ENCODE data around the gene TRIM23.
"Not testable (repeated sequence)": the region's sequence is repeated elsewhere in the genome, so short reads cannot be mapped to it uniquely, and the experiment has no call there.

The TRIM23 gene

DNA sequence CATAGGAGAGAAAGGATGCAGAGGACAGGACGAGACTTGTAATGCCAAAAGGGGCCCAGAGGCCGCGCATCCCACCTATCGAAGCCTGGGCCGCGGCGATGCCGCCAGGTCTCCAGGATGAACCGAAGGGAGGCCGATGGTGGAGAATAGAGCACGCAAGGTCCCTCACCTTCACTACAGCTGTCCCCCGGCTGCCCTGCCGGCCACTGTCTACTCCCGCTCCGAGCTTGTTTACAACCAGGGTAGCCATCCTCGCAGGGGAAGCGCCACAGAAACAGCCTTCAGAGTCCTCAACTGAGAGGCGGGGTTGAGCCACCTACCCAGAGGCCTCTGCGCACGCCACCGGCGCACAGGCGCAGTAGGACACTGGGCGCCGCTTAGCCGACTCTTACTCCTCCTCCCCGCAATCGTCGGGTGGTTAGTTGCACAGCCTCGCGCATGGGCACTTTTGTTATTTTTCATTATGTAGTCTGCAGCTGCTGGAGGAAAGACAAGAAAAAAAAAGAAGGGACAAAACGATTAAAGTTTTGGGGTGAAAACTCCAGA lies at the start of gene TRIM23:
Gene TRIM23, minus strand, starts transcription at position 309 of the 546 bp plus-strand sequence. Its CDS starts 59 bp downstream, at position 250.
- peak; percentile 95 for DNase-seq

DNA sequence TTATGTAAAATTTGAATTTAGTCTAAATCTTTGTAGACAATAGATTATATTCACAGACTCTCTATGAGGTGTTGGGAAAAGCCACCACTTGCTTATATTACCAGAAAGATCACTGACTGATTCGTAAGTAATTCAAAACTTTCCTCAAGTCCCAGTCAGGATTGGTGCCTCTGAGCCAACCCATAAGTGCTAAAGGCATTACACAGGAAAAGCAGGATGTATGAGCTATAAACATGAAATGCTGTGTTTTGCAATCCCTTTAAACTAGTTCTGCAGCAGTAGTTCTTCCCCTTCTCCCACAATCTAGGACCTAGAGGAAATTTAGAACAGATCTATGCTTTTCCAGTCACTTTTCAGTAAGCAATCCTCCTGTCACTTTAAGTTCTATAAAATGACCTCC lies 48.7 kb upstream of the TRIM23 start:
- DNase-seq: no peak

DNA sequence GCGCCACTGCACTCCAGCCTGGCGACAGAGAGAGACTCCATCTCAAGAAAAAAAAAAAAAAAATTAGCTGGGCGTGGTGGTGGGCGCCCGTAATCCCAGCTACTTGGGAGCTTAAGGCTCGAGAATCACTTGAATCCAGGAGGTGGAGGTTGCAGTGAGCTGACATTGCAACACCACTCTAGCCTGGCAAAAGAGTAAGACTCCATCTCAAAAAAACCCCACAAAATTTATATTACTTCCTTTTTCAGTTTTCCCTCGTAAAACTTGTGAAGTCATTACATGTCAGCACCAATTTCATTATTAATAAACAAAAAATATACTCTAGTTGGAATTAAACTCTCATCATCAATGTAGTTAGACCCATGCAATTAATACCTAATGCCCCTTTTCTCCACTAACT lies 44.6 kb upstream of the TRIM23 start:
- no peak for DNase-seq

DNA sequence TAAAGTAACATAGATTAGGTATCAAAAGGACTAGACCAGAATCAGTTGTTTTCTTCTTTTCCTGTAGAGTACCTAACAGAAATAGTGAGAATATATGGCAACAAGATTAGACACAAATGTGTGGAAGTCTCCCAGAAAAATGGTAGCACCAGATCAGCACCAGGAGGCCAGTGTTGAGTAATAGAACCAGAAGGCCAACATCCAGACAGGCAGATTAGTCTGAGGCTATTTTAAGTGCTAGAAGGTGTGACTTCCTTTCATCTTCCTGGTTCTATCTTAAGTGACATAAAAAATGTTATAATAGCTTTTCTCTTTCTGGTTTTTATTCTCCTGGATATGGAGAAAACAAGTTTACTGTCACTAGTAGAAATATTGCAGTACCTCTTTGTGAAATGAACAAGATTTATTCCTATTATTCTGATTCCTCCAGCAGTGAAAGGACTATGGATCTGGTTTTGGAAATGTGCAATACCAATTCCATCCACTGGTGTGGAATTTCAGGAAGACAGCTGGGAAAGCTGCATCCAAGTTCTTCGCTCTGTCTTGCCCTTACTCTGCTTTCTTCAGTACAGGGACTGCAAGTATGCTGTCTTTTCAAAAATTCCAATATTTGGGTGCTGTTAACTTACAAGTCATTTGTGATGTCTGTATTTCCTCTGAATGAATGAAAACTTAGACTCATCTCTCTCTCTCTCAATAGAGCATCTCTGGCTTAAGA lies 39.8 kb upstream of the TRIM23 start:
- DNase-seq: no peak

DNA sequence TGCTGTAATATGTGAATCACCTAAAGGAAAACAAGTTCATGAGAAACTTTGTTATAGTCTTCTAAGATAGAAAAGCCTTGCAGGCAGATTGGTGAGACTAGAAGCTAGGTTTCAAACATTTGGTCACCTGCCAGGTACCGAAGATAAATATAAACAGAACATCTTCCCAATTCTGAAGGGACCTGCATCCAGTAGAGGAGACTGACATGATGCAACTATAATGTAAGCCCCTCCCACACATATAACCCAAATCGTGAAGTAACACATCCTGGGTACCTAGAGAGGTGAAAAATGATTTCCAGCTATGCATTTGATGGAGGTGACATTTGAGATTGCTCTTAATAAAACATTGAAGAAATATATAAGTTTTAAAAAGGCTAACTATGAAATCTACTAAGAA lies 30.6 kb upstream of the TRIM23 start:
- DNase-seq: no peak

DNA sequence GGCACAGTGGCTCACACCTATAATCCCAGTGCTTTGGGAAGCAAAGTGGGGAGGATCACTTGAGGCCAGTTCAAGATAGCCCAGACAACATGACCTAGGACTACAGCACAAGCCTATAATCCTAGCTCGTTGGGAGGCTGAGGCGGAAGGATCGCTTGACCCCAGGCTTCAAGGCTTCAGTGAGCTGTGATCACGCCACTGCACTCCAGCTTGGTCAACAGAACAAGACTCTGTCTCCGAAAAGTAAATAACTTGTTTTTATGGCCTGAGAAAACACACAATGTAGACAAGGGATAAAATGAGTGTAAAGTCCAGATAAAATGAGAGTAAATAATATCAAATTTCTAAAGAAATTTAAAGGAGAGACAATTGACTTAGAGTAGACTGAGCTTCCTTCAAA lies 27.0 kb upstream of the TRIM23 start:
- DNase-seq: no peak

DNA sequence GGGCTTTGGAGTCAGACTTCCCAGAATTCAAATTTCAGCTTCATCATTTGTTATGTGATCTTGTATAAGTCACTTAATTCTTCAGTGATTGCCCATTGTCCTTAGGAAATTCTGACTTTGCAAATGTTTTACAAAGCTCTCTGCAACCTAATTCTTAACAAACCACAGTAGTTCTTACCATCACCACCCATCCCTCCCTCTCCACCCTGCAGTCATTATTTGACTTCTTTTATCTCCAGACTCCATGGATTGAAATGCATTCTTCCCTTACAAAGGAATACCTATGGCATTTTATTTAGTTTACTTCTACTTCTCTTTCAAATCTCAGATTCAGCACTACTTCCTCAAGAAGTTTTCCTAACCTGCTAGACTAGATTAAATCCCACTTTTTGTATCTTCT lies 23.8 kb upstream of the TRIM23 start:
- no peak for DNase-seq

DNA sequence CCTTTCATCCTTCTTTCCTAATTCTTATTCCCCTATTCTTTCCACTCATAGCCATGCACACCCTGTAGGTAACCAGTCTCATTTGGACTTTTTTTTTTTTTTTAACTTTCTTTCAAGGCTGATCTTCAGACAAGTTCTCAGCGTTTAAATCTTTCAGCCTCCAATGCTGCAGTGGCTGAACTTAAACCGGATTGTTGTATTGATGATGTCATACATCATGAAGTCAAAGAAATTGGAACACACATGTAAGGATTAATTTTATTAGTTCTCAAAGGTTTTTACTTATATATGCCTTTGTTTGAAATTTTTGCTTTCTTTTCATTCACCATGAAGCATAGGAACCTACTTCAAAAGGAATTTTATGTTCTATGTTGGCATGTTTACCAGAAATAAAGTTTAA lies 22.8 kb upstream of the TRIM23 start:
- no peak for DNase-seq

DNA sequence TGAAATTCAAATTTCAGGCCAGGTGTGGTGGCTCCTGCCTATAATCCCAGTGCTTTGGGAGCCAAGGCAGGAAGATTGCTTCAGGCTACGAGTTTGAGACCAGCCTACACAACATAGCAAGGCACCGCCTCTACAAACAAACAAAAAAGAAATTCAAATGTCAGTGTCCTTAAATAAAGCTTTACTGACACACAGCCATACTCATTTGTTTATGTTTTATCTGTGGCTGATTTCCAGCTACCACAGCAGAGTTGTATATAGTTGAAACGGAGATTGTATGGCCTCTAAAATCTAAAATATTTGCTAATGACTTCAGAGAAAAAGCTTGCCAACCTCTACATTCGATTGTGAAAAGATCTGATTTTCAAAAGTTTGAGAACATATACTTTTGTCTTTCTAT lies 16.1 kb upstream of the TRIM23 start:
- DNase-seq: no peak

DNA sequence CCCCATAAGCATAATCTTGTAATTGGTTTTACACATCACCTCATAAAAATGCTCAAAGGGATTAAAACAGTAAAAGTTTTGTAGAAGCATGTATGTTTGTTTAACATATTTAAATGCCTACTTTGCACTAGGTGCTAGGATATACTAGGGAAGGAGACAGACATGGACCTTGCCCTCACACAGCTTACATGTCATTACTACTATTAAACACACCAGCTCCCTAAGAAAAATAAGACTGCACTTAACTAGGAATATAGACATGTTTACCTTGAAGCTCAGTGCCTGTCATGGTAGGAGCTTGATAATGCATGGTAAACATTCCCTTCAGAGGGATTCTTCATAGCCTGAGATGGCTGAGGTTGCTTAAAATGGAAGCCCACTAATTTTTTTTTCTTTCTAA lies 6.8 kb upstream of the TRIM23 start:
- no peak for DNase-seq

DNA sequence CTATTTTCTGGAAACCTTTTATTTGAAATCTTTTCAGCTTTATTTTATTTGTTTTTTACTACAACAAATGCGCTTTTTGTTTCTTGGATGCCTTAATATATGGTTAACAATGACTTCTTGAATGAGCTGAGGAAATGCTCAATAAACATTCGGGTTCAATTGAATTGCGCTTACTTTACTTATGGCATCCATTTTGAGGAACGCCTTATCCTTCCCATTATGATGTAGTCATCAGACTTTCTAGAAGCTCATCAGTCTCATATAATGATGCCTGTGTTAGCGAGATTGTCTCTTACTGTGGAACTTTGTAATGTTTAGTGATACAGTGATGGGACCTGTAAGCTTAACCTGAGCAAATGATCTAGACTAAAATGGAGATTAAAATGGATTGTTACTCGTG lies 1.6 kb upstream of the TRIM23 start:
- peak; percentile 21 for DNase-seq

DNA sequence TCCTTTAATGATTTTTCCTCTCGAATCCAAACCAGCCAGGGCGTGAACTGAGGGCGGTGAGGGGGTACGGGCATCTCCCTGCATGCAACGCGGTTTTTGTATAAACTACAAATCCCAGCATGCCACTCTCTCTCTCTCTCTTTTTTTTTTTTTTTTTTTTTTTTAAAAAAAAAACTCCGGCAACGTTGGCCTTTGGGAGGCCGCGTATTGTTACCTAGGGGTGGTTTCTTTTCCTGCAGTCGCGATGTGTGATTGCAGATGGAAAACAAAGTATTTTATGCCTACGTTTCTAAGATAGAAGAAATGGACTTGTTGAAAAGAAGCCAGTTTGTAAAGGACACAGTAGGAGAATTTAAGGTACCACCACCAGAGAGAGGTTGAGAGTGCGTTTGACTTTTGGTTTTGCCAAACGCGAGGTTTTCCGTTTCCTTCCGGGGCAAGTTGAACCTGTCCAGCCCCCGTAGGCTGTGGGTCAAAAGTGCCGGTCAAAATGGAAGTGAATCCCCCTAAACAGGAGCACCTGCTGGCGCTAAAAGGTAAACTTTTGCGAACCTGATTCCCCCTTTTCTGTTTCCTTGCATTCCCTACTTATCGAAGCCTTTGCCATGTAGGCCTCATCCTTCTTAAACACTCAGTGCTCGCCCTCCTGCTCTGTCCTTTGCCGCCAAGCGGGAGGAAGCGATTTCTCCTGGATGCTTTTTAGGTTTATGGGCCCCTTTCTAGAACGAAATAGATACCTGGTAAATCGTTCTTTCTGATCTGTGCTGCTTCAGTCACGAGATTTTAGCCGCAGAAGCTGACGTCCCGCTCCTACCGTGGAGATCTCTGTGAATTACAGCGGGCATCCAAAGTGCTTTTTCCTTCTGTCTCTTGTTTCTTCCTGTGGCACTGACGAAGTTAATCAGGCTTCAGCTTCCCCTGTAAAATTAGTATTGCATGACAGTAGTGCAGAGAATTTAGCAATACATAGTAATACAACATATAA lies 730 bp upstream of the TRIM23 start, which contains the start of the genes SHLD3 and TRAPPC13:
Gene SHLD3, plus strand, starts transcription at position 457 of the 985 bp plus-strand sequence. CDS start 4,561 bp downstream, outside the sequence.
Gene TRAPPC13, plus strand, starts transcription at position 457 of the 985 bp plus-strand sequence. Its CDS starts 34 bp downstream, at position 491.
- DNase-seq: peak; percentile 93

DNA sequence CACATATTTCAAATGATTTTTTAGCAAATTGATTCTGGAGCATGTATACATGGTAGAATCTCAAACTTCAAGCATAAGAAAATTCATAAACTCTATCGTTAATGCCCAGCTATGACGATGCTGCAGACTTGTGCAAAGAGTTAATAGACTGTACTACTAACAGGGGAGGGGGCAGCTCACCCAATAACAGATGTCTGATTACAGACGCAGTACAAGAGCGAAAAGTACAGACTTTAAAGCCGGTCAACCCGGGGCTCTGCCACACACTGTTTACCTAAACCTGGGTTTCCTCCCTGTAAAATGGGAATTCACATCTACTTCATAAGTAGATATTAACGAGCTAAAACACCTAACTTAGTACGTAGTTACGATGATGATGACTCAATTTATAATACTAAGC lies 651 bp downstream of the TRIM23 start:
- peak; percentile 10 for DNase-seq

DNA sequence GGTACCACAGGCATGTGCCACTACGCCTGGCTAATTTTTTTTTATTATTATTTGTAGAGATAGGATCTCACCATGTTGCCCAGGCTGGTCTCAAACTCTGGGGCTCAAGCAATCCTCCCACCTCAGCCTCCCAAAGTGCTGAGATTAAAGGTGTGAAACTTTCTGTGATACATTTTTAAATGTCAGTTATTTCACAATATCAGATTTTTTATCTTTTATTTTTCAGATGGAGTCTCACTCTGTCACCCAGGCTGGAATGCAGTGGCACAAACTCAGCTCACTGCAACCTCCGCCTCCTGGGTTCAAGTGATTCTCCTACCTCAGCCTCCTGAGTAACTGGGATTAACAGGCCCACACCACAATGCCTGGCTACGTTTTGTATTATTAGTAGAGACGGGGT lies 2.2 kb downstream of the TRIM23 start:
- not testable (repeated sequence) for DNase-seq

DNA sequence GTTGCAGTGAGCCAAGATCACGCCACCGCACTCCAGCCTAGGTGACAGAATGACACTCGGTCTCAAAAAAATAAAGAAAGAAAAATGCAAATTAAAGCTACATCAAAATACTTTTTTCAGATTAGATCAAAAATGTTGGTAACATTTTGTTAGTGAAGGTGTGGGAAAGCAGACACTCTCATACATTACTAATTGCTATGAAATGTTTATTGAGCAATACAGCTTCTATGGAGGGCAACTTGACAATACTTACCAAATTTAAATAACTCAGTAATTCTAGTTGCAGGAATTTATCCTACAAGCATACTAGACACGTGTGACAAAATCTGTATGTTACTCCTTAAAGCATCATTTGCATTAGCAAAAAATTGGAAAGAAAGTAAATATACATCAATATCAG lies 4.1 kb downstream of the TRIM23 start:
- no peak for DNase-seq

DNA sequence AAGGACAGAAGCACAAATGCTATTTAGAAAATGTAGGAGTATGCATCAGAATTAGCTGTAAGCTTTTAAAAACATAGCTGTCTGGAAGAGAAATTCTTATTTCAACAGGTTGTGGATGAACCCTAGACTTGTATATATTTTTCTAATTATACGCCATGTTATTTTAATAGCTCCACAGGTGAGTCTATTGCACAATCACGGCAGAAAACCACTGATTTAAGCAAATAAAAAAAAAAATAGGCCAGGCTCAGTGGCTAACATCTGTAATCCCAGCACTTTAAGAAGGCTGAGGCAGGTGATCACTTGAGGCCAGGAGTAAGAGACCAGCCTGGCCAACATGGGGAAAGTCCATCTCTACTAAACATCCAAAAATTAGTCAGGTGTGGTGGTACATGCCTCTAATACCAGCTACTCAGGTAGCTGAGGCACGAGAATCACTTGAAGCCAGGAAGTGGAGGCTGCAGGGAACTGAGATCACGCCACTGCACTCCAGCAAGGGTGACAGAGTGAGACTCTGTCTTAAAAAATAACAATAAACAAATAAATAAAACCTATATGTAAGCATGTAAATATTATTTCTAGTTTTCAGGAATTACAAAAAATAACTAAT lies 11.7 kb downstream of the TRIM23 start:
- DNase-seq: no peak

DNA sequence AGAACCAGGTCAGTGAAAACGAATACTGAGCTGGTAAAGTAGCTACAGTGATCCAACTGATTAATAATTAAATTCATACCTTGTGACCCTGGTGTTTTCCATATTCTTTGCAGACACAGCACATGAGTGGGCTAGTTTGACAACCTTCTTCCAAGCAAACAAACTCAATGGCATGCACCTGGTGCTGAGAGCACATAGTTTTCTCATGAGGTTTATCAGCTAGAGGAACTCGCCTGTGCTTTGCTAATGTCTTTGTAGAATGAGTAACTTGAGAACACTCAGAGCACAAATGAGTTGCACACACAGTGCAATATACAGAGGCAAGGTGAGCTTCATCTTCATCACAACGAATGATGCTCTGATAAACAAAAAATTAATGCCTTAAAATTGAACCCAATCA lies 12.6 kb downstream of the TRIM23 start:
- no peak for DNase-seq

DNA sequence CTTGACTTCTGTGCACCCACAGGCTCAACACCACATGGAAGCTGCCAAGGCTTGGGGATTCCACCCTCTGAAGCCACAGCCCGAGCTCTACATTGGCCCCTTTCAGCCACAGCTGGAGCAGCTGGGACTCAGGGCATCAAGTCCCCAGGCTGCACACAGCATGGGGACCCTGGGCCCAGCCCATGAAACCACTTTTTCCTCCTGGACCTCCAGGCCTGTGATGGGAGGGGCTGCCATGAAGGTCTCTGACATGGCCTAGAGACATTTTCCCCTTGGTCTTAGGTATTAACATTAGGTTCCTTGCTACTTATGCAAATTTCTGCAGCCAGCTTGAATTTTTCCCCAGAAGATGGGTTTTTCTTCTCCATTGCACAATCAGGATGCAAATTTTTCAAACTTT lies 22.4 kb downstream of the TRIM23 start:
- DNase-seq: not testable (repeated sequence)

DNA sequence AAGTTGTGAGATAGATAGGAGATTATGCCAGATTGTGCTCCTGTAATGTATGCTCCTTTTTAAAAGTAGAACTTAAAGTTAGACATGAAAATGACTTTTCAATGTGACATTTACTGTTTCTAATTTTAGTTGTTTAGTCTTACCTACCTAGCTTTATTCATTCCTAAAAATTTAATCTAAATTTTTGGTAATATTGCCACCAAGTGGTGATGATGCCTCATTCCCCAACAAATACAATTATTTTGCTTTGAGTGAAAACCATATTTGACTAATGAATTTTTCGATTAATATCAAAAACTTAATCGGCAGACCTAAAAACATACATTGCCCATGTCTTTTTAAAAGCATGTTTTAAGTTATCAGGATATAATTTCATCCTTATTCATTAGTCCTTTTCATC lies 35.4 kb downstream of the TRIM23 start:
- peak; percentile 12 for DNase-seq

DNA sequence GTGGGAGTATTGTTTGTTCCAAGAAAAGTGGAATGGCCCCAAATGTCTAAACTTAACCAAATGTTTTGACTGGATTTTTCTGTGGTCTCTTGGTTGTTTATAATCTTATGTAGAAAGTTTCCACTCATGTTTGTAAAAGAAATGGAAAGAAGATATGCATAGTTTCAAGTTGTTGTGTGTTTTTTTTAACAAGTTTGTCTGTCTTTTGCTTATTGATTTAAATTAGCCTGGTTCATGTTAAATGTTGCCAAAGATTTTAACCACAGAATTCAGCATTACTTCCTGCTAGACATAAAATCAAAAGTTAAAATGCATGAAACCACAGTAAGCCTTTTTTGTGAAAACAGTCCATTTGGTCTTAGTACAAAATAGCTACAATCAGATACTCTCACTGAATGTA lies 47.0 kb downstream of the TRIM23 start:
- DNase-seq: no peak

DNA sequence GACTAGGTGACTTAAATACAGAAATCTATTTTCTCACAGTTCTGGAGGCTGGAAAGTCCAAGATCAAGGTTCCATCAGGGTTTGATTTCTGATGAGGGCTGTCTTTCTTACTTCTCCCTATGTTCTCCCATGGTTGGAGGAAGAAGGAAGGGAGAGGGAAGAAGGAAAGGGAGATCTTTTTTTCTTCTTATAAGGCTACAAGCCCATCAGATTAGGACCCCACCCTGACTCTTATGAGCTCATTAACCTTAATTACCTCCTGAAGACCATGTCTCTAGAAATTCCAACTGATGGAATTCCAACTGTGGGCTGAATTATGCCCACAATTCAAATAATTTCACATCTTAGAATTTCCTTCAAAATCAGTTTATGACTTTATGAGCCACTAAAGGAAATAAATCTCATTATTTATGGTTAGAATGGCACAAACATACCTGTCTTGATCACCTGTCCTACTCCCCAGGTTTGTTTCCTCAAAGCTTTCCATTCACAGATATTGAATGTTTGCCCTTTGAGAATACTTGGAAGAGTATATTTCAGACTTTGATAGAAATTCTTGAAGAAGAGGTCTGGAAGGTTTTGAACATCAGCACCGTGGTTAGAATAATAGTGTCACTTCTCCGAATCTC lies 53.4 kb downstream of the TRIM23 start:
- DNase-seq: no peak

DNA sequence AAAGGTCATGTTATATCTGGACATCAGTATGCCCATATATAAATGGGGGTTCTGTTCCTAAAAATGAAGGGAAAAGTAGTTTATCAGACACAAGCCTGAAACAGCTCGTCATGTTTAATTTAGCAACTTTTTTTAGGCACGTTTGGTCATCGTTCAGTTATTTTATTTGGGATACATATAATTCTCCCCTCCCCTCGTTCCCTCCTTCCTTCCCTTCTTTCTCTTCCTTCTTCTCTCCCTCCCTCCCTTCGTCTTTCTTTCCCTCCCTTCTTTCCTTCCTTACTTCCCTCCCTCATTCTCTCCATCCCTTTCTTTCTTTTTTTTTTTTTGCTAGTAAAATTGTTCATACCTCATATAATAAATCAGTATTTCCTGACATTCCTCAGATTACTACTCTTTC lies 57.6 kb downstream of the TRIM23 start:
- DNase-seq: no peak

DNA sequence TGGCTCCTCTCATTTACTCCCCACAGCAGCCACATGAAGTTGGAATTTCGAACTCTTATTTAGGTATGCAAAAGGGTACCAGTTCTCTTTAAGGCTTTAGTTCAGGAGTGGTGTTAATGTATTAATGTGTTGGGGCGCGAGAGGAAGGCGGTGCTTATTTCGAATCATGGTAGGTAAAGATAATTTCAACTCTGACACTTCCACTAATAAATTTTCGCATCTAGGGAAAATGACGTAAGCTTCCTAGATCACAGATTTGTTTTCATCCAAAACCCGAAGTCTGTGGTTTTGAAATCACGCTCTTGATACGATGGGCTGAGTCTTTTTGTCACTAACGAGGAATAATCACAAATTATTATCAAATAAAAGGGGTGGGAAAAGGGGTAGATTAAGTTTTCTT lies 60.4 kb downstream of the TRIM23 start:
- DNase-seq: peak; percentile 31
